Activated naive CD8-positive, alpha-beta T cell treated with anti-CD3 and anti-CD28 coated beads, Interleukin-2, amount 50 U/mL, for 16 hours (primary cell): ENCODE data around the gene OR5A1.
"Not testable (repeated sequence)": the region's sequence is repeated elsewhere in the genome, so short reads cannot be mapped to it uniquely, and the experiment has no call there.

Experiments used
- DNase-seq: peaks from one replicate; pipeline ENCODE4 v3.0.0-alpha.2; 2020; ENCODE audit warnings: low read depth, low spot score

OR5A1 gene

GRCh38 chr11:59436169-59436568 is at the start of gene OR5A1:
OR5A1 (plus strand) TSS chr11:59436469; CDS start chr11:59443169, 6,700 bp downstream.
- no peak for DNase-seq

GRCh38 chr11:59394186-59394585 is 42.1 kb upstream of the OR5A1 start:
- DNase-seq, result no peak

GRCh38 chr11:59400461-59401261 is 35.6 kb upstream of the OR5A1 start:
- no peak for DNase-seq

GRCh38 chr11:59401262-59401552 is 35.1 kb upstream of the OR5A1 start:
- no peak for DNase-seq

GRCh38 chr11:59403546-59403945 is 32.7 kb upstream of the OR5A1 start:
- DNase-seq, result no peak

GRCh38 chr11:59413646-59414045 is 22.6 kb upstream of the OR5A1 start:
- no peak for DNase-seq

GRCh38 chr11:59415111-59415510 is 21.2 kb upstream of the OR5A1 start:
- DNase-seq, result no peak

- DNase-seq, result no peak
These were observed 19.7 kb upstream of the OR5A1 start for GRCh38 chr11:59416613-59417012.

GRCh38 chr11:59417023-59417422 is 19.2 kb upstream of the OR5A1 start:
- no peak for DNase-seq

GRCh38 chr11:59418156-59418555 is 18.1 kb upstream of the OR5A1 start:
- no peak for DNase-seq

- no peak for DNase-seq
These were observed 12.4 kb upstream of the OR5A1 start for GRCh38 chr11:59423835-59424234.

- DNase-seq, result no peak
These were observed 11.1 kb upstream of the OR5A1 start for GRCh38 chr11:59425131-59425530.

- DNase-seq, result no peak
These were observed 9.8 kb upstream of the OR5A1 start, which contains the start of gene OR5A2 for GRCh38 chr11:59426361-59427067. OR5A2 (minus strand) TSS chr11:59426413; CDS start chr11:59422953, 3,460 bp downstream.

- no peak for DNase-seq
These were observed 9.2 kb upstream of the OR5A1 start for GRCh38 chr11:59427068-59427382.

- DNase-seq, result no peak
These were observed 6.2 kb upstream of the OR5A1 start for GRCh38 chr11:59429924-59430516.

- no peak for DNase-seq
These were observed 1.5 kb downstream of the OR5A1 start for GRCh38 chr11:59437770-59438169.

- not testable (repeated sequence) for DNase-seq
These were observed 9.4 kb downstream of the OR5A1 start for GRCh38 chr11:59445624-59446023.

GRCh38 chr11:59448484-59448883 is 12.2 kb downstream of the OR5A1 start:
- no peak for DNase-seq

GRCh38 chr11:59456661-59457060 is 20.4 kb downstream of the OR5A1 start, which contains the start of gene OR4D6:
OR4D6 (plus strand) TSS chr11:59456961; CDS start chr11:59456961, 0 bp downstream.
- DNase-seq, result no peak

GRCh38 chr11:59459916-59460315 is 23.6 kb downstream of the OR5A1 start:
- no peak for DNase-seq

GRCh38 chr11:59463190-59463641 is 26.9 kb downstream of the OR5A1 start:
- no peak for DNase-seq

GRCh38 chr11:59473015-59473414 is 36.7 kb downstream of the OR5A1 start, which contains the start of gene OR4D10:
OR4D10 (plus strand) TSS chr11:59473315; CDS start chr11:59477430, 4,115 bp downstream.
- no peak for DNase-seq

GRCh38 chr11:59475176-59475575 is 38.9 kb downstream of the OR5A1 start:
- no peak for DNase-seq
